Osteocyte (in vitro differentiated cells): ENCODE results near the gene OTOGL. TPM values are rescaled to one million over a fixed set of nuclear protein-coding genes. Genes with fewer than 3 reads are reported as not detected.

Source experiments
- DNase-seq: peaks from one replicate; pipeline ENCODE4 v3.0.0; 2021; ENCODE audit warnings: mixed read lengths; ENCODE audit not compliant: unreplicated experiment; ENCODE audit errors: extremely low spot score
- H3K27ac Mint-ChIP-seq: one replicate; pipeline ENCODE4 v1.8.0; 2021; ENCODE audit warnings: mild to moderate bottlenecking, mixed read lengths; ENCODE audit not compliant: unreplicated experiment
- H3K27me3 Mint-ChIP-seq: one replicate; pipeline ENCODE4 v1.8.0; 2021; ENCODE audit warnings: mixed read lengths; ENCODE audit not compliant: unreplicated experiment
- H3K36me3 Mint-ChIP-seq: one replicate; pipeline ENCODE4 v1.8.0; 2021; ENCODE audit warnings: mixed read lengths; ENCODE audit not compliant: unreplicated experiment
- H3K4me1 Mint-ChIP-seq: one replicate; pipeline ENCODE4 v1.8.0; 2021; ENCODE audit warnings: mixed read lengths; ENCODE audit not compliant: unreplicated experiment
- H3K4me3 Mint-ChIP-seq: one replicate; pipeline ENCODE4 v1.8.0; 2021; ENCODE audit warnings: mild to moderate bottlenecking, moderate library complexity, mixed read lengths; ENCODE audit not compliant: unreplicated experiment
- H3K9me3 Mint-ChIP-seq: one replicate; pipeline ENCODE4 v1.8.0; 2021; ENCODE audit warnings: mixed read lengths; ENCODE audit not compliant: unreplicated experiment
- CTCF ChIP-seq: fragments of 200-600 bp; sonication (generic); IDR thresholded peaks from 2 replicates; pipeline ENCODE4 v1.5.0; 2021; ENCODE audit warnings: antibody characterized with exemption, mild to moderate bottlenecking, moderate library complexity
- total RNA-seq: library from RNA; stranded (reverse); gene quantifications from 2 replicates; pipeline ENCODE4 v1.2.1, GENCODE V29; 2021

Gene OTOGL
- total RNA-seq, 1 donor from 2014 or later = 0.19 TPM

- Mint-ChIP-seq H3K36me3 (no peaks in the 10 kb centered on the region), H3K9me3 (no peaks in the 10 kb centered on the region), H3K4me1 (peaks cover 3% of the 10 kb centered on the region), H3K4me3 (no peak overlapping the region), H3K27me3 (peaks cover 22% of the 10 kb centered on the region), H3K27ac (no peak overlapping the region)
- DNase-seq = no peak
- TF ChIP-seq CTCF = peak; percentile 38
Measured at GRCh38 chr12:80313209-80313608, 213.9 kb downstream of the OTOGL start.

- H3K9me3 Mint-ChIP-seq = no peaks in the 10 kb centered on the region
- H3K4me3 Mint-ChIP-seq = no peak overlapping the region
- H3K27ac Mint-ChIP-seq = no peak overlapping the region
- DNase-seq = no peak
- no peaks in the 10 kb centered on the region for H3K36me3 Mint-ChIP-seq
- peaks cover 3% of the 10 kb centered on the region for H3K4me1 Mint-ChIP-seq
- peaks cover 14% of the 10 kb centered on the region for H3K27me3 Mint-ChIP-seq
- TF ChIP-seq CTCF = no peak
Measured at GRCh38 chr12:80314741-80315140, 215.4 kb downstream of the OTOGL start.

- Mint-ChIP-seq H3K36me3 (no peaks in the 10 kb centered on the region), H3K27ac (no peak overlapping the region), H3K27me3 (peaks cover 8% of the 10 kb centered on the region), H3K9me3 (no peaks in the 10 kb centered on the region), H3K4me3 (no peak overlapping the region), H3K4me1 (peaks cover 3% of the 10 kb centered on the region)
- TF ChIP-seq CTCF = no peak
- DNase-seq = no peak
Measured at GRCh38 chr12:80316222-80316621, 216.9 kb downstream of the OTOGL start.

GRCh38 chr12:80317307-80317706 lies 218.0 kb downstream of the OTOGL start:
- peaks cover 2% of the 10 kb centered on the region for H3K27me3 Mint-ChIP-seq
- DNase-seq = no peak
- no peak overlapping the region for H3K27ac Mint-ChIP-seq
- no peak for TF ChIP-seq CTCF
- H3K9me3 Mint-ChIP-seq = no peaks in the 10 kb centered on the region
- no peak overlapping the region for H3K4me3 Mint-ChIP-seq
- H3K4me1 Mint-ChIP-seq = peaks cover 3% of the 10 kb centered on the region
- no peaks in the 10 kb centered on the region for H3K36me3 Mint-ChIP-seq

- no peaks in the 10 kb centered on the region for H3K9me3 Mint-ChIP-seq
- H3K27ac Mint-ChIP-seq = no peak overlapping the region
- no peak for DNase-seq
- H3K4me3 Mint-ChIP-seq = no peak overlapping the region
- H3K27me3 Mint-ChIP-seq = peaks cover 2% of the 10 kb centered on the region
- no peaks in the 10 kb centered on the region for H3K36me3 Mint-ChIP-seq
- no peak for TF ChIP-seq CTCF
- peaks cover 3% of the 10 kb centered on the region for H3K4me1 Mint-ChIP-seq
Measured at GRCh38 chr12:80317899-80318298, 218.6 kb downstream of the OTOGL start.
